Retinal pigment epithelial cell (primary cell): ENCODE data around the gene PARN.
A peak's percentile ranks its signal among the peaks of the same experiment; 100 is the strongest.

Source experiments
- DNase-seq: peaks from one replicate; pipeline ENCODE4 v3.0.0-alpha.2; 2010; ENCODE audit warnings: low read depth
- H3K4me3 ChIP-seq: 2 replicates; pipeline ENCODE4 v1.5.1; 2011; ENCODE audit warnings: mild to moderate bottlenecking, low read length, control low read depth, moderate library complexity
- TF ChIP-seq, protein P1 (sequence below): conservative IDR thresholded peaks from 2 replicates; pipeline ENCODE4 v1.5.1; 2011; ENCODE audit warnings: low read depth, low read length, control low read depth, inconsistent platforms

Gene PARN

GRCh38 chr16:14609716-14610115, 20.3 kb downstream of the PARN start:
- H3K4me3 ChIP-seq, result no peak overlapping the region
- TF ChIP-seq, protein P1, sequence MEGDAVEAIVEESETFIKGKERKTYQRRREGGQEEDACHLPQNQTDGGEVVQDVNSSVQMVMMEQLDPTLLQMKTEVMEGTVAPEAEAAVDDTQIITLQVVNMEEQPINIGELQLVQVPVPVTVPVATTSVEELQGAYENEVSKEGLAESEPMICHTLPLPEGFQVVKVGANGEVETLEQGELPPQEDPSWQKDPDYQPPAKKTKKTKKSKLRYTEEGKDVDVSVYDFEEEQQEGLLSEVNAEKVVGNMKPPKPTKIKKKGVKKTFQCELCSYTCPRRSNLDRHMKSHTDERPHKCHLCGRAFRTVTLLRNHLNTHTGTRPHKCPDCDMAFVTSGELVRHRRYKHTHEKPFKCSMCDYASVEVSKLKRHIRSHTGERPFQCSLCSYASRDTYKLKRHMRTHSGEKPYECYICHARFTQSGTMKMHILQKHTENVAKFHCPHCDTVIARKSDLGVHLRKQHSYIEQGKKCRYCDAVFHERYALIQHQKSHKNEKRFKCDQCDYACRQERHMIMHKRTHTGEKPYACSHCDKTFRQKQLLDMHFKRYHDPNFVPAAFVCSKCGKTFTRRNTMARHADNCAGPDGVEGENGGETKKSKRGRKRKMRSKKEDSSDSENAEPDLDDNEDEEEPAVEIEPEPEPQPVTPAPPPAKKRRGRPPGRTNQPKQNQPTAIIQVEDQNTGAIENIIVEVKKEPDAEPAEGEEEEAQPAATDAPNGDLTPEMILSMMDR, result no peak
- DNase-seq, result no peak

DNA sequence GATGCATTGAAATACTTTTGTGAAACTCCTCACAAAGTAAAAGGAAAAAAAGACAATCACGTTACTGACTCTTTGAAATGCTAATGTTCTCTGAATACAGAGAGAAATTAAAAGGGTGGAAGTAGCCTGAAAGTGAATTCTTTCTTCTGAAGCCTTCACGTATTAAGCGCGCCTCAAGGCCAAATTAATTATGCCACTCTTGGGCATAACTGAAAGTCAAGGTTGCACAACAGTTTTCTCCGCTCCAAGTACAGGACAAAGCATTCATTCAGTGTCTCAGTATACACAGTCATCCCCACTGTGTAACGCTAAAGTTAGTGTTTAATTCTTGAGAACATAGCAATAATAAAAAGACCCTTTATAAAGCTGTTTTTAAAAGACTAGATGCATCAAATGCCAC, 21.5 kb downstream of the PARN start:
- DNase-seq, result no peak
- no peak overlapping the region for H3K4me3 ChIP-seq
- TF ChIP-seq, protein P1, result no peak

- H3K4me3 ChIP-seq, result no peak overlapping the region
- TF ChIP-seq, protein P1, result no peak
- no peak for DNase-seq
These were observed 21.9 kb downstream of the PARN start for GRCh38 chr16:14608111-14608566.

DNA sequence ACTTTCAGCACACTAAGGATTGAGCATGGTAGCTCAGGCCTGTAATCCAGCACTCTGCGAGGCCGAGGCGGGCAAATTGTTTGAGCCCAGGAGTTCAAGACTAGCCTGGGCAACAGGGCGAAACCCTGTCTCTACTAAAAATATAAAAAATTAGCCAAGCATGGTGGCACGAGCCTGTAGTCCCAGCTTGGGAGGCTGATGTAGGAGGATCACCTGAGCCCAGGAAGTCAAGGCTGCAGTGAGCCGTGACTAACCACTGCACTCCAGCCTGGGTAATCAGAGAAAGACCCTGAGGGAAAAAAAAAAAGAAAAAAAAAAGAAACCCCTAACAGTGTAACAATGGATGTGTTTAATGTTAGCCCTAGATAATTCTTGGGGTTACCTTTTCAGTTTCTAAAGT, 24.0 kb downstream of the PARN start:
- DNase-seq, result no peak
- TF ChIP-seq, protein P1, result no peak
- no peak overlapping the region for H3K4me3 ChIP-seq

DNA sequence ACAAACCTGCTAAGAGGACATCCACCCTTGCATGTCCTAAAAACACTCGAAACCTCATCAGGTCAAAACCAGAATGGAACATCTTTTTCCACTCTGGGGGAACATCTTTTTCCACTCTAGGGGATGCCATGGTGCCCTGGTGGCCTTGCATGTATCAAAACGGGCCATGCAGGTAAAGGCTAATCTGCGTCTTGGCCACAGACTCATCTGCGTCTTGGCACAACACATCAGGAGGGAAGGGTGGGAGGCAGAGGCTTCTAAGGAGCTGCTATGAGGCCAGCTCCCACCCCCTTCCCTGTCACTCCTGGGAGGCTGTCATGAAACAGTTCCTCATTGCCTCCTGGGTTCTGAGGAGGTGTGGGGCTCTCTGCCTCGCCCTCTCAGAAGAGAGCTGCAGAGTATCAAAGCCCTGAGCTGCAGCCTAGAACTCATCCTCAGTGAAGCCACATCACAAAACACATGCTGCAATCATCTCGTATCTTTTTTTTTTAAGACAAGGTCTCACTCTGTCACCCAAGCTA, 27.6 kb downstream of the PARN start:
- DNase-seq, result no peak
- H3K4me3 ChIP-seq, result no peak overlapping the region
- TF ChIP-seq, protein P1, result no peak

DNA sequence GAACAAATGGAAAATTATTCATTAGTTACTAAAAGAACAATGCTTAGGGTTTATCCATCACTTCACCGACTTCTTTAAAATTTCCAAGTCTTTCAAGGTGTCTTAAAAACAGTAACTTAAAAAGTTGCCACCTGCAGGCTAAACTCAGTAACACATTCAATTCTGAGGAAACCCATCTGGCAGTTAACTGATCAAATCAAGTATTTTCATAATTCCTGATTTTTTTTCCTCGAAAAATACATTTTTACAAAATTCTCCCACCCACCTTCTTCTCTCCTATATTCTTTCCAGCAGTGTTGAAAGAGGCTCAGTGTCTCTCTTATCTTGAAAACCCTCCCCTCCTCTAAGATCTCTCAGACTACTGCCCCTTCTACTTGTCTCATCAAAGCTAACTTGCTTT, 29.9 kb downstream of the PARN start:
- DNase-seq, result peak; percentile 9
- no peak overlapping the region for H3K4me3 ChIP-seq

GRCh38 chr16:14586637-14587305, 43.3 kb downstream of the PARN start:
- H3K4me3 ChIP-seq, result no peak overlapping the region
- DNase-seq, result no peak
- TF ChIP-seq, protein P1, result no peak

More for the DNA sequence above, 29.9 kb downstream of the PARN start:
- TF ChIP-seq, protein P1, result peak; percentile 49
